OCI-LY3 (cell line): ENCODE measurements around the gene DDX10.

Source experiments
- EZH2phosphoT487 ChIP-seq: fragments of 200-600 bp; shearing (Covaris generic); IDR thresholded peaks from 2 replicates; pipeline ENCODE4 v1.6.1; 2018; ENCODE audit warnings: antibody characterized with exemption, mixed run types, low read depth
- TF ChIP-seq, protein P1 (sequence below): fragments of 200-600, 300-600 bp; sonication (generic); IDR thresholded peaks from 2 replicates; pipeline ENCODE4 v1.5.1; 2014; ENCODE audit warnings: antibody characterized with exemption, low read length, low read depth

DNA sequence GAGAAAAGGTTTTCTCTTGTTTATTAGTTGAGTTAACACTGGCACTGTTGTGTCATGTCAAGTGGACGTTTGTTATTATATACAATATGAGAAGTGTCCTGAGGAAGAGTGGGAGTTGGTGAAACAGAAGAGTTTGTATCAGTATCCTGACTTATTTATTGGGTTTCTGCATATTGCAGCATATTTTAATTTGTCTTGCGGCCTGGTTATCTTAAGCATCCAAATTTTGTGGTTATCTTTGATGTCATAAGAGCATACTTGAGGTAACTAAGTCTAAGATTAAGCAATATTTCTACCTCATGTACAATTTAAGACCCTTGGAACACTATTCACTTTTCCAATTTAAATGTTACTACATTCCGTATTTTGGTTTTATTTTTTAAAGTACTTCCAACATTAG, 103.5 kb downstream of the DDX10 start:
- TF ChIP-seq, protein P1, sequence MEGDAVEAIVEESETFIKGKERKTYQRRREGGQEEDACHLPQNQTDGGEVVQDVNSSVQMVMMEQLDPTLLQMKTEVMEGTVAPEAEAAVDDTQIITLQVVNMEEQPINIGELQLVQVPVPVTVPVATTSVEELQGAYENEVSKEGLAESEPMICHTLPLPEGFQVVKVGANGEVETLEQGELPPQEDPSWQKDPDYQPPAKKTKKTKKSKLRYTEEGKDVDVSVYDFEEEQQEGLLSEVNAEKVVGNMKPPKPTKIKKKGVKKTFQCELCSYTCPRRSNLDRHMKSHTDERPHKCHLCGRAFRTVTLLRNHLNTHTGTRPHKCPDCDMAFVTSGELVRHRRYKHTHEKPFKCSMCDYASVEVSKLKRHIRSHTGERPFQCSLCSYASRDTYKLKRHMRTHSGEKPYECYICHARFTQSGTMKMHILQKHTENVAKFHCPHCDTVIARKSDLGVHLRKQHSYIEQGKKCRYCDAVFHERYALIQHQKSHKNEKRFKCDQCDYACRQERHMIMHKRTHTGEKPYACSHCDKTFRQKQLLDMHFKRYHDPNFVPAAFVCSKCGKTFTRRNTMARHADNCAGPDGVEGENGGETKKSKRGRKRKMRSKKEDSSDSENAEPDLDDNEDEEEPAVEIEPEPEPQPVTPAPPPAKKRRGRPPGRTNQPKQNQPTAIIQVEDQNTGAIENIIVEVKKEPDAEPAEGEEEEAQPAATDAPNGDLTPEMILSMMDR = no peak
- no peak for TF ChIP-seq EZH2phosphoT487
